Pulmonary artery endothelial cell (primary cell): ENCODE data around the gene KIF26A. TPM values are rescaled to one million over a fixed set of nuclear protein-coding genes. Genes with fewer than 3 reads are reported as not detected.
"Not testable (repeated sequence)": the region's sequence is repeated elsewhere in the genome, so short reads cannot be mapped to it uniquely, and the experiment has no call there.

Experiments used
- DNase-seq: peaks from one replicate; pipeline ENCODE4 v3.0.0-alpha.2; 2011; ENCODE audit warnings: low read depth, low spot score
- total RNA-seq: library from RNA; depleted of rRNA; stranded (reverse); fragments of >200 nt; gene quantifications from 2 replicates; pipeline ENCODE4 v1.2.3, GENCODE V29; 2014

KIF26A gene
- total RNA-seq, 1 donor from 2014 or later, result 13.4 TPM

GRCh38 chr14:104207142-104208014, 69.0 kb downstream of the KIF26A start:
- no peak for DNase-seq

- not testable (repeated sequence) for DNase-seq
Observed at GRCh38 chr14:104208015-104208295, 69.6 kb downstream of the KIF26A start.

- DNase-seq, result not testable (repeated sequence)
Observed at GRCh38 chr14:104208331-104208730, 69.9 kb downstream of the KIF26A start.

- DNase-seq, result not testable (repeated sequence)
Observed at GRCh38 chr14:104209071-104209470, 70.7 kb downstream of the KIF26A start.

GRCh38 chr14:104209985-104210816, 71.8 kb downstream of the KIF26A start:
- no peak for DNase-seq

GRCh38 chr14:104210817-104211195, 72.4 kb downstream of the KIF26A start:
- DNase-seq, result no peak

GRCh38 chr14:104211215-104211614, 72.8 kb downstream of the KIF26A start:
- DNase-seq, result no peak

- DNase-seq, result no peak
Observed at GRCh38 chr14:104211741-104212140, 73.4 kb downstream of the KIF26A start.

- no peak for DNase-seq
Observed at GRCh38 chr14:104212206-104213095, 74.1 kb downstream of the KIF26A start.

- no peak for DNase-seq
Observed at GRCh38 chr14:104213301-104214034, 75.1 kb downstream of the KIF26A start.

GRCh38 chr14:104214431-104215218, 76.2 kb downstream of the KIF26A start:
- DNase-seq, result no peak

- DNase-seq, result no peak
Observed at GRCh38 chr14:104215706-104216334, 77.4 kb downstream of the KIF26A start.

- DNase-seq, result no peak
Observed at GRCh38 chr14:104216457-104216856, 78.1 kb downstream of the KIF26A start.

- DNase-seq, result no peak
Observed at GRCh38 chr14:104217486-104218360, 79.3 kb downstream of the KIF26A start.

GRCh38 chr14:104218361-104219180, 80.2 kb downstream of the KIF26A start:
- DNase-seq, result no peak

GRCh38 chr14:104219731-104220214, 81.4 kb downstream of the KIF26A start:
- DNase-seq, result no peak

GRCh38 chr14:104220215-104221070, 82.1 kb downstream of the KIF26A start:
- DNase-seq, result no peak
